WERI-Rb-1 (cell line): ENCODE measurements around the gene NANOS1.

Experiments
- DNase-seq: peaks from one replicate; pipeline ENCODE4 v3.0.0-alpha.2; 2020
- H3K27ac ChIP-seq: fragments of 250-450 bp; sonication (Bioruptor Pico); 2 replicates; pipeline ENCODE4 v1.5.1; 2020; ENCODE audit warnings: mild to moderate bottlenecking, moderate library complexity
- H3K27me3 ChIP-seq: fragments of 250-450 bp; sonication (Bioruptor Pico); 2 replicates; pipeline ENCODE4 v1.5.1; 2021; ENCODE audit warnings: mild to moderate bottlenecking, low read depth, moderate library complexity; ENCODE audit not compliant: insufficient read depth, severe bottlenecking
- H3K36me3 ChIP-seq: fragments of 250-450 bp; sonication (Bioruptor Pico); 2 replicates; pipeline ENCODE4 v1.5.1; 2020; ENCODE audit warnings: mild to moderate bottlenecking, moderate library complexity
- H3K4me3 ChIP-seq: 2 replicates; pipeline ENCODE4 v1.5.1; 2011; ENCODE audit warnings: low read depth, mild to moderate bottlenecking, control low read depth, low read length
- H3K9me3 ChIP-seq: fragments of 250-450 bp; sonication (Bioruptor Pico); 2 replicates; pipeline ENCODE4 v1.5.1; 2021; ENCODE audit warnings: mild to moderate bottlenecking, moderate library complexity; ENCODE audit not compliant: severe bottlenecking
- CTCF ChIP-seq: IDR thresholded peaks from 2 replicates; pipeline ENCODE4 v1.5.1; 2011; ENCODE audit warnings: low read depth, mild to moderate bottlenecking, control low read depth, inconsistent platforms, low read length

Gene NANOS1

GRCh38 chr10:118993214-118993613 lies 36.3 kb upstream of the NANOS1 start:
- H3K9me3 ChIP-seq, result no peaks in the 10 kb centered on the region
- no peak overlapping the region for H3K4me3 ChIP-seq
- TF ChIP-seq CTCF, result no peak
- no peaks in the 10 kb centered on the region for H3K36me3 ChIP-seq
- H3K27me3 ChIP-seq, result no peaks in the 10 kb centered on the region
- no peak for DNase-seq
- H3K27ac ChIP-seq, result no peak overlapping the region

GRCh38 chr10:118994321-118994720 lies 35.2 kb upstream of the NANOS1 start:
- no peak overlapping the region for H3K27ac ChIP-seq
- H3K27me3 ChIP-seq, result no peaks in the 10 kb centered on the region
- no peak overlapping the region for H3K4me3 ChIP-seq
- no peaks in the 10 kb centered on the region for H3K9me3 ChIP-seq
- no peak for DNase-seq
- no peak for TF ChIP-seq CTCF
- H3K36me3 ChIP-seq, result no peaks in the 10 kb centered on the region

- no peak for DNase-seq
- H3K27ac ChIP-seq, result no peak overlapping the region
- H3K9me3 ChIP-seq, result no peaks in the 10 kb centered on the region
- no peaks in the 10 kb centered on the region for H3K36me3 ChIP-seq
- no peaks in the 10 kb centered on the region for H3K27me3 ChIP-seq
- TF ChIP-seq CTCF, result no peak
- H3K4me3 ChIP-seq, result no peak overlapping the region
These were observed 33.8 kb upstream of the NANOS1 start for GRCh38 chr10:118995739-118996138.

- Histone ChIP-seq H3K27me3 (no peaks in the 10 kb centered on the region), H3K36me3 (no peaks in the 10 kb centered on the region), H3K9me3 (no peaks in the 10 kb centered on the region), H3K27ac (no peak overlapping the region), H3K4me3 (no peak overlapping the region)
- no peak for DNase-seq
- no peak for TF ChIP-seq CTCF
These were observed 32.1 kb upstream of the NANOS1 start for GRCh38 chr10:118997379-118997778.

GRCh38 chr10:118998183-118998582 lies 31.3 kb upstream of the NANOS1 start:
- Histone ChIP-seq H3K9me3 (no peaks in the 10 kb centered on the region), H3K4me3 (no peak overlapping the region), H3K27me3 (no peaks in the 10 kb centered on the region), H3K36me3 (no peaks in the 10 kb centered on the region), H3K27ac (no peak overlapping the region)
- no peak for TF ChIP-seq CTCF
- DNase-seq, result no peak

- Histone ChIP-seq H3K36me3 (no peaks in the 10 kb centered on the region), H3K27me3 (no peaks in the 10 kb centered on the region), H3K27ac (no peak overlapping the region), H3K9me3 (no peaks in the 10 kb centered on the region), H3K4me3 (no peak overlapping the region)
- DNase-seq, result no peak
- TF ChIP-seq CTCF, result no peak
These were observed 27.6 kb upstream of the NANOS1 start for GRCh38 chr10:119001717-119002500.
